ENCODE results near the gene SLC22A23. TPM values are rescaled to one million over a fixed set of nuclear protein-coding genes. Genes with fewer than 3 reads are reported as not detected.

SLC22A23 gene
- total and polyA plus RNA-seq, 2 experiments from 2014 or later: 6.1 to 38.3 TPM

- Mint-ChIP-seq H3K4me3 (no peak overlapping the region), H3K27me3 (ENCODE audit: insufficient read depth, low read depth, poor library complexity) (peaks cover 6% of the 10 kb centered on the region), H3K27ac (peak overlapping the region; percentile 11; the same call in 1 of the 2 replicates), H3K9me3 (no peaks in the 10 kb centered on the region; the same call in 2 of the 3 replicates), H3K36me3 (ENCODE audit: low read depth) (peaks cover 48% of the 10 kb centered on the region), H3K4me1 (peaks cover 68% of the 10 kb centered on the region)
- Histone ChIP-seq H3K4me2 (no peak overlapping the region), H3K4me3 (no peak overlapping the region), H3K27ac (ENCODE audit: low read depth) (no peak overlapping the region), H3K27me3 (ENCODE audit: insufficient read depth) (no peaks in the 10 kb centered on the region), H4K20me1 (replicated peaks; ENCODE audit: insufficient read depth) (no peaks in the 10 kb centered on the region), H3K9me2 (ENCODE audit: insufficient read depth) (no peaks in the 10 kb centered on the region), H3K36me3 (ENCODE audit: insufficient read depth) (no peaks in the 10 kb centered on the region), H3K4me1 (ENCODE audit: insufficient read depth) (peaks cover 49% of the 10 kb centered on the region), H2AFZ (no peak overlapping the region), H3F3A (replicated peaks; ENCODE audit: low read depth) (no peaks in the 10 kb centered on the region; the same call in 1 of the 2 replicates), H3K79me2 (replicated peaks; ENCODE audit: insufficient read depth) (peaks cover 55% of the 10 kb centered on the region)
- DNase-seq (ENCODE audit: low spot score): no peak
- TF ChIP-seq NANOG (IDR thresholded peaks at IDR 0.05; ENCODE audit: borderline replicate concordance): no peak
- no peak for TF ChIP-seq ZNF462 (CRISPR knock-in tag; IDR thresholded peaks at IDR 0.05)
- TF ChIP-seq JUNB (IDR thresholded peaks at IDR 0.05; ENCODE audit: unreplicated experiment): no peak
- no peak for TF ChIP-seq CREB1 (CRISPR knock-in tag; IDR thresholded peaks at IDR 0.05; ENCODE audit: low read depth)
- no peak for TF ChIP-seq EZH2phosphoT487 (IDR thresholded peaks at IDR 0.05; ENCODE audit: unreplicated experiment)
- TF ChIP-seq ZNF114 (CRISPR knock-in tag; IDR thresholded peaks at IDR 0.05): no peak
- TF ChIP-seq ETS1 (IDR thresholded peaks at IDR 0.05): no peak
- no peak for TF ChIP-seq POLR2AphosphoS5 (IDR thresholded peaks at IDR 0.05; ENCODE audit: low read depth)
- no peak for TF ChIP-seq CTCF (conservative IDR thresholded peaks at IDR 0.05; ENCODE audit: low read depth in 2 of 2)
- ATAC-seq: no peak
Measured at GRCh38 chr6:3406891-3407809, 49.7 kb downstream of the SLC22A23 start.
